ENCODE measurements around the gene C2orf66. TPM values are rescaled to one million over a fixed set of nuclear protein-coding genes. Genes with fewer than 3 reads are reported as not detected.

Gene C2orf66
- total RNA-seq, 4 donors from 2014 or later = 1.1 TPM; not detected in 3

DNA sequence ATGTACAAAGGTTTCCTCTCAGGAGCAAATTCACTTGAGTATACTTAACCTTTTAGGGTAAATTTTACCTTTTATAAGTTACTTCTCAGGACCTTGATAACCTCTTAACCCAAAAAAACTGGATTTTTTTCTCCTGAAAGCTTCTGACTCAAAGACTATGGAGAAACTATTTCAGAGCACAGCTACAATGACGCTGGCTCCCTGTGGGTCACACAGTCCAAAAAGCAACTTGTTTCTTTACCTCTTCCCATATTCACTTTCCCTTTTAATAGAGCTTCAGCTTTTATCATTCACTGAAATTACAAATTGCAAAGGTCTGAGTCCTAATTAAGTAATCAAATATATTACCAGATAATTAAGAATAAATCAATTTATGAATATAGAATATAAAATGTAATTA, 42.1 kb downstream of the C2orf66 start:
- no peak for DNase-seq
- Histone ChIP-seq H3K4me1 (no peaks in the 10 kb centered on the region), H3K4me3 (no peak overlapping the region), H3K9me3 (no peaks in the 10 kb centered on the region), H3K27me3 (no peaks in the 10 kb centered on the region), H3K36me3 (peaks cover 0 to 88% (median 0%) of the 10 kb centered on the region in 3 donors), H3K27ac (no peak overlapping the region)
- TF ChIP-seq, protein P1, sequence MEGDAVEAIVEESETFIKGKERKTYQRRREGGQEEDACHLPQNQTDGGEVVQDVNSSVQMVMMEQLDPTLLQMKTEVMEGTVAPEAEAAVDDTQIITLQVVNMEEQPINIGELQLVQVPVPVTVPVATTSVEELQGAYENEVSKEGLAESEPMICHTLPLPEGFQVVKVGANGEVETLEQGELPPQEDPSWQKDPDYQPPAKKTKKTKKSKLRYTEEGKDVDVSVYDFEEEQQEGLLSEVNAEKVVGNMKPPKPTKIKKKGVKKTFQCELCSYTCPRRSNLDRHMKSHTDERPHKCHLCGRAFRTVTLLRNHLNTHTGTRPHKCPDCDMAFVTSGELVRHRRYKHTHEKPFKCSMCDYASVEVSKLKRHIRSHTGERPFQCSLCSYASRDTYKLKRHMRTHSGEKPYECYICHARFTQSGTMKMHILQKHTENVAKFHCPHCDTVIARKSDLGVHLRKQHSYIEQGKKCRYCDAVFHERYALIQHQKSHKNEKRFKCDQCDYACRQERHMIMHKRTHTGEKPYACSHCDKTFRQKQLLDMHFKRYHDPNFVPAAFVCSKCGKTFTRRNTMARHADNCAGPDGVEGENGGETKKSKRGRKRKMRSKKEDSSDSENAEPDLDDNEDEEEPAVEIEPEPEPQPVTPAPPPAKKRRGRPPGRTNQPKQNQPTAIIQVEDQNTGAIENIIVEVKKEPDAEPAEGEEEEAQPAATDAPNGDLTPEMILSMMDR (IDR thresholded peaks at IDR 0.05) = no peak
- TF ChIP-seq POLR2A (IDR thresholded peaks at IDR 0.05) = no peak

DNA sequence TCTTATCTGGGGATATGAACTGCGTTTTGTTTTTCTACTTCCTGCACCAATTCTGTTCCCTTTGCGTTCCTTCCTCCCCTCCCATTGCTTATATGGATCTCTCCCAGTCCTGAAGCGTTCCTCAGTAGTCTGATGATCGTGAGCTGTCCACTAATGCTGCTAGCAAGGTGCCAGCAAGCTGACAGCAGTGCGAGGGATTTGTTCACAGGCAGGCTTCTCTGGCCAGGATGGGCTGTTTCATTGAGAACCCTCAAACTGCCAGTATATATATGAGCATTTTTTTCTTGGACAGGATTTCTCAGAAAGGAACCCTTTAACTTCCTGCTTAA, 49.8 kb downstream of the C2orf66 start:
- H3K36me3 ChIP-seq = peaks cover 0 to 14% (median 0%) of the 10 kb centered on the region in 3 donors
- TF ChIP-seq POLR2A (IDR thresholded peaks at IDR 0.05) = no peak
- TF ChIP-seq, protein P1 (IDR thresholded peaks at IDR 0.05) = no peak
- no peaks in the 10 kb centered on the region for H3K4me1 ChIP-seq
- DNase-seq = no peak
- H3K9me3 ChIP-seq = no peaks in the 10 kb centered on the region
- no peak overlapping the region for H3K27ac ChIP-seq
- no peak overlapping the region for H3K4me3 ChIP-seq
- H3K27me3 ChIP-seq = no peaks in the 10 kb centered on the region

DNA sequence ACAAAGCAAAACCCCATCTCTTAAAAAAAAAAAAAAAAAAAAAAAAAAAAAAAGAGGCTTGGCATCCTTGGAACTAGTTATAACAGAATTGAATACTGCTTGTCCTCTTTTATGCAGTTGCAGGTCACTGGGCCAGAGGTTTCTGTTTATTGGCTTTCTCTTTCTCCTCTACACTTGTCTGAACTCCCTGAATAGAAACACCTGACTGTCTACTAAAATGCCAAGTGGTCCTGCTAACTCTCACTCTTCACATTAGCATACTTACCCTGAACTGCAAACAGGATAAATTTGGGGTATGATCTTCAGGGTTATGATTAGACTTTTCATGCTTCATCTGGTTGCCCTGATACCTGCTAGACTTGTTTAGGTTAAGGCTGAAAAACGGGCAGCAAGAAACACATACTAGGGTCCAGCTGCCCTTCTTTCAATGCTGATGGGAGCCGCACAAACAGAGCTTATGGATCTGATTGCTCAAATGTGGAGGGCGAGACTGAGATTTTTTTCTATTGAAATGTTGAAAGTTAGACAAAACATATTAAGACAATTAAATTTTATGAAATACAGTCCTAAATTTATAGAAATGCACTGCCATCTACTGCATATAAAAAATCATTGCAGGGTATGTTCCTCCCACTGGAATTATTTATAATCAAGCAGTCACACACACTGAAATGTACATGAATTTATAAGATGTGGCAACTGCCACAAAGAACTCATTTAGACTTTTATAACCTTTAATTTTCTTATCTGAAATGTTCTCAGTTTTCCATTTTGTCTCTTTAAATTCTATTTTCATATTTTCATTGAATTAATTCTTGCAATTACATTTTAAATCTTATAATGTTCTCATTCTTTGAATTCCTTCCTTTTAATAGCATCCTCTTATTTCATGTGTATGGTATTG, 50.4 kb downstream of the C2orf66 start:
- no peak for DNase-seq
- H3K4me3 ChIP-seq = no peak overlapping the region
- H3K4me1 ChIP-seq = no peaks in the 10 kb centered on the region
- no peaks in the 10 kb centered on the region for H3K27me3 ChIP-seq
- no peak overlapping the region for H3K27ac ChIP-seq
- TF ChIP-seq, protein P1 (IDR thresholded peaks at IDR 0.05) = peak in 4 of 6 experiments; percentile 16 to 53 (median 48)
- TF ChIP-seq POLR2A (IDR thresholded peaks at IDR 0.05) = no peak
- peaks cover 0 to 9% (median 0%) of the 10 kb centered on the region in 3 donors for H3K36me3 ChIP-seq
- H3K9me3 ChIP-seq = no peaks in the 10 kb centered on the region

Small RNA genes lying within 50 kb of the gene (small RNA-seq; reads per million reads assigned to genes)
- gene AC012486.1 = 0 reads per million in 2 donors

Other genes starting within 250 kb of the C2orf66 start
- gene HECW2, start 215.8 kb downstream of the C2orf66 start, total RNA-seq = 10 to 100 TPM in 1 of 4 donors, 1 to 10 TPM in 3; 1.7 to 32.2 (median 1.9) TPM
- gene CCDC150, start 169.6 kb downstream of the C2orf66 start, total RNA-seq = 10 to 100 TPM in 3 of 4 donors, 1 to 10 TPM in 1; 3.9 to 69.3 (median 13.6) TPM
- gene GTF3C3, start 9.7 kb downstream of the C2orf66 start, total RNA-seq = 10 to 100 TPM; 29.4 to 51.1 (median 34.8) TPM
- 10 to 100 TPM; 15.7 to 41.2 (median 25.9) TPM for gene PGAP1, start 117.4 kb upstream of the C2orf66 start, total RNA-seq